Activated CD4-positive, alpha-beta T cell treated with anti-CD3 and anti-CD28 coated beads, Interleukin-2, amount 50 U/mL, for 4 hours (primary cell): Measurements from ENCODE around the gene STK11.
A peak's percentile ranks its signal among the peaks of the same experiment; 100 is the strongest.

Experiments used
- DNase-seq, 2 experiments: peaks; one replicate each; pipeline ENCODE4 v3.0.0-alpha.2; 2020

The STK11 gene

GRCh38 chr19:1210227-1210538 lies 4.6 kb downstream of the STK11 start:
- DNase-seq = no peak

GRCh38 chr19:1211494-1212234 lies 6.1 kb downstream of the STK11 start:
- DNase-seq = no peak

DNA sequence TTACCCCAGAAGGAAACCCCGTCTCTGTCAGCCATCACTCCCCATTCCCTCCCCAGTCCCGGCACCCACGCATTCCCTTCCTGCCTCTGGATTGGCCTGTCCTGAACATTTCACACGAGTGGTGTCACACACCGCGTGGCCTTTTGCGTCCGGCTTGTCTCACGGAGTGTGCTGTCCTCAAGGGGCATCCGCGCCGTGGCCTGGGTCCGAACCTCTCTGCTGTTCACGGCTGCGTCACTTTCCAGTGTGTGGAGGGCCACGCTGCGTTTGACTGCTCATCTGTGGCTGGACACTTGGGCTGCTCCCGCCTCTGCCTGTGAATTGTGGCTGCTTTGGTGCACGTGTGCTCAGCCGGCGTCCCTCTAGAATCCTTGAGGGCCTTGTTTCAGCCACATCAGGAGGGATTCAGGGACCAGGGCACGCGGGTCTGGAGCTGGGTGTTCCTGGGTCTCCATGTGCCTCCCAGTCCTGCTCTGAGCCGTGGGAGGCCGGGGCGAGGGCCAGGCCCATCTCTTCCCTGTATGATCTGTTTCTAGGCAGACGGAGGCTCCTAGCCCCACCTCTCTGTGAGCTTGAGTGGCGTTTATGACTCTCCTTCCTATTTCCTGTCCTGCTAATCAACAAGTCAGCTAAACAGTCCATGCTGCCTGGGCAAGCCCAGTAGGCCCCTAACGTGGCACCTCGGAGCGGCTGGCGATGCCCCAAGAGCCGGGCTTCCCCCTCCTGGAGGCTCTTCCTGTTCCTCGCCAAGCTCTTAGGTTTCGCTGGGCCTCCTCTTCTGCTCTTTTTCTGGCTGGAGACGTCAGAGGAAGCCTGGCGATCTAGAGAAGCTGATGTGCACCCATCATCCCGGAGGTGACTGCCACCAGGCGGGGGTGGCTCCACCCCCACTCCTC lies 8.1 kb downstream of the STK11 start:
- peak in 1 of 2 experiments; percentile 32 for DNase-seq

DNA sequence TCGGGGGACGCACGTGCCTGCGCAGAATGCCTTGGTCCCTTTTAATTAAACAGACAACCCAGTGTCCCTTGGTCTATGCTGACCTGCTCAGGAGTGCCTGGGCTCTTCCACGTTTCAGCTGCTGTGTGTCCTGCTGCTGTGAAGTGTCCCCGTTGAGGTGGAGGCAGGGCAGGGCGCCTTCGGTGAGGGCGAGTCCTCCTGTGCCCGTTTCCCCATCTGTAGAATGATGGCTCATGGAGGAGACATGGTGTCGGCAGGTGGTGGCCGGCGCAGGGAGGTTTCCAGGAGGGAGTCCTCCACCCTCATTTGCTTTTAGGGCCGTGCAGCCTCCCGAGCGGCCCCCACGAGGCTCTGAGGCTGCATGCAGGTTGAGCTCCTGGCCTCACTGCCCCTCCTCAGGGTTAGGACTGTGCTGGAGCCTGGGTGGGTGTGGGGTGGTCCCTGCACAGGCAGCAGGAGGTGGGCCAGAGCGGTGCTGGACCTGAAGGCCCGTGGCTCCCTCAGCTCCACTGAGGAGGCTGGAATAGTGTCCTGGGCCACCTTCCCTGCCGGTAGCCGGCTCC lies 8.8 kb downstream of the STK11 start:
- no peak for DNase-seq

DNA sequence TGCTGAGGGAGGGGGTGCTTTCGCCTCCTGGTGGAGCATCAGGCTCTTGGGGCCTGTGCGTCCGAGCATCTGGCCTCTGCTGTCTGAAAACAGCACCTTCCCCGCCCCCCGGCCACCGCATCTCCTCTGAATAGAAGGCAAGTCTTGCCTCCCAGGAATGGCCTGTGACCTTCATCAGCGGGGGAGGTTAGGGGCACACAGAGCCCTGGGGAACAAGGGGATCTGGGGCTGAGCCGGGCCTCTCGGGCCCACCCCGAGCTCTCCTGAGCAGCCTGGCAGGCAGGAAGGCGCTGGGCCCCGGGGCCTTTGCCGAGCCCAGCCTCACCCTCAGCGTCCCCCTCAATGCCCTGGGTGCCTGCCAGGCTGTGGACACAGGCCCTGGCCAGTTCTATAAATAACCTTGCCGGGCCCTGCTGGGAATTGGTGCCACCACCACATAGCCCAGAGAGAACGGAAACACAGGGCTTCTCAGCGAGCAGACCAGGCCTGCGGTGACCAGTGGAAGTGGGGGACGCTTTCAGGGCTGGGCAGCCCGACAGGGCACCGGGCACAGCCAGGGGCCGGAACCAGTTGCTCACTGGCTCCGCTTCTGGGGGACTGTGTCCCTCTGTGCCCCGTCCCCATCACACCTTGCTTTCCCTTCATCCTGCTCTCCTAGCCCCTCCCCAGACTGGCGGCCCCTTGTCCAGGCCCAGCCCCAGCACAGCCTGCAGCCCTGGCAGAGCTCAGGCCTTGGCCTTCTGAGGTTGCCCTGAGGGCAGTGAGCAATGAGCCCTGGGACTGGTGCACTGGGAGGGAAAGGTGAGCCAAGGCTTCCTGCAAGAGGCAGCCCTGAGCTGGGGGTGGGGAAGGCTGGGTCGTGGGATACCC lies 9.5 kb downstream of the STK11 start:
- no peak for DNase-seq

GRCh38 chr19:1216756-1217155 lies 11.2 kb downstream of the STK11 start:
- DNase-seq = no peak

GRCh38 chr19:1217366-1217765 lies 11.8 kb downstream of the STK11 start:
- DNase-seq = no peak

DNA sequence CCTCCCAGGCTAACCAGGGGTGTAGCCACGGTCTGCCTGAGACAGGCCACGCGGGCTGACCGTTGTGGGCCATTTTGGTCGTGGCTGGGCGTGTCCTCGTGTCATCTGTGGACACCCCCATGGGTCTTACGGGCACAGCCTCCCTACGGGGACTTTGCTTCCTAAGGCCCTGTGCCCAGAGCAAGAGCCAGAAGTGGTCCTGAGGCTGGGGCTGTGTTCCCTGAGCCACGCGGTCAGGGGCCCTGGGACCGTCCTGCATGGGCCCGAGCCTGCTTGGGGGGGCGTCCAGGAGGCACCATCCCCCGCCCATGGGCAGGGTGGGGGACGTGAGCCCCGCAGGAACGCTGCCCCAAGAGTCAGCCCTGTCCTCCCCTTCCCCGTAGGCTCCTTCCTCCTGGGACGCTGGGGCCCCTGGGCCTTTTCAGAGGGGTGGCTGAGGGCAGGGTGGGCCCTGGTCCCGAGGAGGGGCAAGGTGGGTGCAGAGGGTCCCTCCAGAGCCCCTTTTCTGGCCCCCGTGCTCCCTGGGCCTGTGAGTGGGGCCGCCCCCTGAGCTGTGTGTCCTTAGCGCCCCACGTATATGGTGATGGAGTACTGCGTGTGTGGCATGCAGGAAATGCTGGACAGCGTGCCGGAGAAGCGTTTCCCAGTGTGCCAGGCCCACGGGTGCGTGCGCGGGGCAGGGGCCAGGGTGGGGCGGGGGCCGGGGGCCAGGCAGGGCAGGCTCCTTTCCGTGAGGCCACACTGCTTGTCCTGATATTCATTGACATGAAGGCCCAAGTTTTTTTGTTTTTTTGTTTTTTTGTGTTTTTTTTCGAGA lies 13.4 kb downstream of the STK11 start:
- no peak for DNase-seq

DNA sequence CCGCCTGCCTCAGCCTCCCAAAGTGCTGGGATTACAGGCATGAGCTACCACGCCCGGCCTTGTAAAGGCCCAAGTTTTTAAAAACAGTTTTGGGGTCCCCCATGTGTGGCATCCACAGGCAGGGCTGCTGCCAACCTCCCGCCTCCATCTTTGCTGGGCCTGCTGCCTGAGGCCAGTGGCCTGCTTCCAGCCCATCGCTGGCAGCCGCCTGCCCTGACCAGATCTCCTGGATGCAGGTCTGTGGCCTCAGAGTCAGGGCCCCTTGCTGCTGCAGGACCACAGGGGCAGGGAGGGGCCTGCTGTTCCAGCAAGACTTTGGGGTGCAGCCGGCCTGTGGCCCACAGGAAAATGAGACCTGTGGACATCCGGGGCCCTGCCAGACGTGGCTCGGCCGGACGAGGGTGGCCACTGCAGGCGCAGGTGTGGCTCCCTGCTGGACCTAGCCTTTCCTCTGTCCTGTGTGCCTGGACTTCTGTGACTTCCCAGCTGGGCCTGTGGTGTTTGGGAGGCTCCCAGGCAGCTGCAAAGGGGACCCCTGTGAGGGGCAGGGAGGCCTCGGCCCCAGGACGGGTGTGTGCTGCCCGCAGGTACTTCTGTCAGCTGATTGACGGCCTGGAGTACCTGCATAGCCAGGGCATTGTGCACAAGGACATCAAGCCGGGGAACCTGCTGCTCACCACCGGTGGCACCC lies 14.4 kb downstream of the STK11 start:
- DNase-seq = no peak

DNA sequence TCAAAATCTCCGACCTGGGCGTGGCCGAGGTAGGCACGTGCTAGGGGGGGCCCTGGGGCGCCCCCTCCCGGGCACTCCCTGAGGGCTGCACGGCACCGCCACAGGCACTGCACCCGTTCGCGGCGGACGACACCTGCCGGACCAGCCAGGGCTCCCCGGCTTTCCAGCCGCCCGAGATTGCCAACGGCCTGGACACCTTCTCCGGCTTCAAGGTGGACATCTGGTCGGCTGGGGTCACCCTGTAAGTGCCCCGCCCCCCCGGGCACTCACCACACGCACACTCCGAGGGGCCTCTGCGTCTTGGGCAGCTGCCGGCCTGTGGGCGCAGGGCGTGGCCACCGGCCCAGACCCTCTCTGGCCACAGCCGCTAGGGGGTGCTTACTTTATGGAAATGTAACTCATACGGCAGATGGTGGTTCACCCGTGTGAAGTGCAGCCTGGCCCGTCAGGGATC lies 14.9 kb downstream of the STK11 start:
- DNase-seq = no peak

GRCh38 chr19:1220976-1221903 lies 15.7 kb downstream of the STK11 start:
- DNase-seq = no peak

GRCh38 chr19:1221904-1222255 lies 16.3 kb downstream of the STK11 start:
- no peak for DNase-seq

- no peak for DNase-seq
Observed at GRCh38 chr19:1222394-1222793, 16.8 kb downstream of the STK11 start.

DNA sequence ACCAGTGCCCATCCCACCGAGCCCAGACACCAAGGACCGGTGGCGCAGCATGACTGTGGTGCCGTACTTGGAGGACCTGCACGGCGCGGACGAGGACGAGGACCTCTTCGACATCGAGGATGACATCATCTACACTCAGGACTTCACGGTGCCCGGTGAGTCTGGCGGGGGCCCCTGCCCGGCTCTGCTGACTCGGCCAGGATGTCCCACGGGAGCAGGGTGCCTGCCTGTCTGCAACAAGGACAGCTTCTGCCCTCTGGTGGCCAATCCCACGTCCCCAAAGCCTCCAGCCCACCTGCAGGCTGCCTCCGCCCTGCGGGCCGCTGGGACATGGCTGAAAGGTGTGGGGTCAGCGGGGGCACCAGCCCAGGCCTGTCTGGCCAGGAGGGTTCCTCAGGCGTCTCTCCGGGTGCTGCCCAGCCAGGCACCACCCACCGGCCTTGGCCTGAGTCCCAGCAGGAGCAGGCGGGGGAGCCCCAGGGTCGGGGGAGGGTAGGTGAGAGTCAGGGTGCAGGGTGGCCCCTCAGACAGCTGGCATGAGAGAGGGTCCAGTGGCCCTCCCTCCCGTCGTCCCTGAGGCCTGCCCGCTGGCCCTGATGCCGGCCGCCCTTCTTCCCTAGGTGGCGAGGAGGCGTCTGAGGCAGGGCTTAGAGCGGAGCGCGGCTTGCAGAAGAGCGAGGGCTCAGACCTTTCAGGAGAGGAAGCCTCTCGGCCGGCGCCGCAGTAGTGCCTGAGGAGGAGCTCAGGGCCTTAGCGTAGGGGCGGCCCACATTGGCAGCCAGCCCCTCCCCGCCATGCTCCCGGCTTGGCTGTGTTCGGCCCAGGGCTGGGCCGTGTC lies 17.7 kb downstream of the STK11 start:
- DNase-seq = no peak

GRCh38 chr19:1224047-1224825 lies 18.7 kb downstream of the STK11 start:
- DNase-seq = no peak

DNA sequence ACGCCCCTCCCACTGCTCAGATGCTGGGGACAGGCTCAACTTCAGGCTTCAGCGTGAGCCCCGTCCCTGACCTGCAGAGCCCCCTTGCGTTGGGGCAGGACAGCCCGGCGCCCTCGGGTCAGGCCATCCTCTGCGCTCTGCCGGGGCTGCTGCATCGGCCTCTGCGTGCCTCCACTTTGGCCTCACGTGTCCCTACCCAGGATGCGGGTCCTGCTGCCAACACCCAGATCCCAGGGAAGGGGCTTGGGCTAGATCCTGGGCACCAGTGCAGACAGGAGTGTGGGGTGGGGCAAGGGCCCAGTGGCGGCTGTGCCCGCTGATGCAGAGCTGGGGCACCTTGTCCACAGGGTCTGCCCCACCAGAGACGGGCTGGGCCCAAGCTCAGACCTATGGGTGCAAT lies 19.3 kb downstream of the STK11 start:
- no peak for DNase-seq

DNA sequence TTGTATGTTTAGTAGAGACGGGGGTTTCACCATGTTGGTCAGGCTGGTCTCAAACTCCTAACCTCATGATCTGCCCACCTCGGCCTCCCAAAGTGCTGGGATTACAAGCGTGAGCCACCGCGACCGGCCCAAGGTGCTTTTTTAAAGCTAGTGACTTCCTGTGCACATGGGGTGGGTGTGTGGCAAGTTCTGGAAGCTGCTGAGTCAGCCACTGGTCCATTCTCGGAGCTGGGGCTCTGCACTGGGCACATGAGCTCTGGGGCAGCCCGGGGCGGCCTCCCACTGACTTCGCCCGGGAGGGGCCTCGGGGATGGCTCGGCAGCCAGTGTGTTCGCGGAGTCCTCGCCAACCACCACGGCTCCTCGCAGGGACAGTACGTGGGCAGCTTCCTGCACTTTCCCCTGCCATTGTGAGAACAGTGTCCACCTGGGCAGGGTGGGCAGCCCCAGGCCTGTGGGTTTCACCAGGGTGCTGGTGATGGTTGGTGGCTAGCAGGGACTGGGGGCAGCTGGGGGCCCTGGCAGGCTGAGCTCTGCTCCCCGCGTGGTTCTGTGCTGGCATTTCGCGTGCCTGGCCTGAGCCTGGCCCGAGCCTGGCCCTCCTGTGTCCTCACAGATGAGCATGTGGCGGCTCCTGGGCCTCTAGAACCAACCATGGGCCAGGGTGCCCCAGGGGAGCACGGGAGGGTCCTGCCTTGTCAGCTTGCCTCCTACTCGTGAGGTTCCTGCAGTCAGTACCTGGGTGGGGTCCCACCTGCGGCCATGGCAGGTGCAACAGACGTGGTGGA lies 20.1 kb downstream of the STK11 start:
- DNase-seq = no peak

DNA sequence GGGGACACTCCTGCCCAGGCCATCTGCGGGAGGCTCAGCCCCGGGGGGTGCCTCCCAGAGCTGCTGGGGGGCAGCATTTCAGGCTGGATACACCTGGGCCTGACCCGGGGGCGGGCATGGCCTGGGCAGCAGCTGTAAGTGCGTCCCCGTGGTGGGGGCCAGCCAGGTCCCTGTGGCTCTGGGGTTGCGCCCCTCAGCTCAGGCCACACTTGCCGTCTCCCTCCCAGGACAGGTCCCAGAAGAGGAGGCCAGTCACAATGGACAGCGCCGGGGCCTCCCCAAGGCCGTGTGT lies 20.6 kb downstream of the STK11 start:
- DNase-seq = no peak
